HFFc6 (cell line): ENCODE measurements around the gene HES2. TPM values are rescaled to one million over a fixed set of nuclear protein-coding genes. Genes with fewer than 3 reads are reported as not detected.
A peak's percentile ranks its signal among the peaks of the same experiment; 100 is the strongest.

Source experiments
- DNase-seq: peaks from one replicate; pipeline ENCODE4 v3.0.0-alpha.2; 2018
- H3K27ac Mint-ChIP-seq: 2 replicates; pipeline ENCODE4 v1.8.0; 2020; ENCODE audit warnings: mild to moderate bottlenecking, mixed read lengths
- H3K27me3 Mint-ChIP-seq: 2 replicates; pipeline ENCODE4 v1.8.0; 2021; ENCODE audit warnings: mild to moderate bottlenecking, moderate library complexity, mixed read lengths; ENCODE audit not compliant: insufficient read depth
- H3K36me3 Mint-ChIP-seq: 2 replicates; pipeline ENCODE4 v1.8.0; 2021; ENCODE audit warnings: low read depth, mixed read lengths
- H3K4me1 Mint-ChIP-seq: 2 replicates; pipeline ENCODE4 v1.8.0; 2020; ENCODE audit warnings: low read depth, mixed read lengths
- H3K4me3 Mint-ChIP-seq: 2 replicates; pipeline ENCODE4 v1.8.0; 2020; ENCODE audit warnings: mild to moderate bottlenecking, moderate library complexity, mixed read lengths
- H3K9me3 Mint-ChIP-seq: 2 replicates; pipeline ENCODE4 v1.8.0; 2020; ENCODE audit warnings: mild to moderate bottlenecking, mixed read lengths
- total RNA-seq, 6 experiments: library from RNA; stranded (reverse); fragmentation: NEBNext Ultra II Directional; extraction: Animal tissue kit (Norgen Biotek cat#: 25700); gene quantifications; 2 replicates in 1 of 6; 3 replicates in 5 of 6; pipeline ENCODE4 v1.2.3, GENCODE V29; 2021
- TF ChIP-seq, protein P1 (sequence below): fragments of 200-600 bp; sonication (generic); IDR thresholded peaks from 2 replicates; pipeline ENCODE4 v1.5.0; 2021; ENCODE audit warnings: antibody characterized with exemption, mild to moderate bottlenecking

The HES2 gene
- total RNA-seq, 6 experiments from 2014 or later: 0.14 to 0.35 (median 0.30) TPM; not detected in 2

DNA sequence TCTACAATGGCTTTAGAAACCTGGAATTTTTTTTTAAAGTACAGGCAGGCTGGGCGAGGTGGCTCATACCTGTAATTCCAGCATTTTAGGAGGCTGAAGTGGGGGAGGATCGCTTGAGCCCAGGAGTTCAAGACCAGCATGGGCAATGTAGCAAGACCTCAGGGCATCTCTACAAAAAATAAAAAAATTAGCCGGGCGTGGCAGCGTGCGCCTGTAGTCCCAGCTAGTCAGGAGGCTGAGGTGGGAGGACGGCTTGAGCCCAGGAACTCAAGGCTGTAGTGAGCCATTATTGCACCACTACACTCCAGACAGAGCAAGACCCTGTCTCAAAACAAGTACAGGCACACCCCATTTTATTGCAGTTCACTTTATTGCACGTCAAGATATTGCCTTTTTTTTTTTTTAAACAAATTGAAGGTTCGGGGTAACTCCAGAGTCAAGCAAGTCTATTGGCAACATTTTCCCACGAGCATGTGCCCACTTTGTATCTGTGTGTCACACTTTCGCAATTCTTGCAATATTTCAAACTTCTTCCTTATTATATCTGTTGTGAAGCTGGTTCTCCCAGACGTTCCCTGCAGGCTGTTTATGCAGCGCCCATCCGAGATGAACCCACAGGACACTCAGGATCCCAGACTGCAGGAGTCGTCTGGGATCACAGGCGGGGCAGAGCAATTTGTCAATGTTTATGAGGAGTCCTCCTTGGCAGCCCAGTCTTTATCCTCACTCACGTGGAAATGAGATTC lies 4.7 kb downstream of the HES2 start:
- H3K4me3 Mint-ChIP-seq: peak overlapping the region; percentile 78; the same call in 1 of the 2 replicates

DNA sequence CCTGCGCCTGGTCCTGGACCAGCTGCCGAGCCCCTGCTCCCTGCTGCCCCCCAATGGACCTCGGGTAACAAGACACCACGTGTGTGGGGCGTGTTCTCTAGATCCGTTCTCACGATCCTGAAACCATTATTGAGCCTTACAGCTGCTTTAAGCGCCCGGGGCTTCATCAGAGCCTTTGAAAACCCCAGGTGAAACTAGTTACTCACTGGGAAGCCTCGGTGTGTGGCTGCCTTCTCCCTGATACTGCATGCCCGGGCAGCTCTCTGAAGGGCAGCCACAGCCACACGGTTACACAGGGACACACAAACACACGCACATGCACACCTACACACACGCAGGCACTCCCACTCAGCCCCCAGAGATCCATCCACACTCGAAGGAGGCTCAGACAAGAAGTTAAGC lies 5.3 kb downstream of the HES2 start:
- H3K36me3 Mint-ChIP-seq: no peaks in the 10 kb centered on the region
- peaks cover 35% of the 10 kb centered on the region for H3K4me1 Mint-ChIP-seq
- H3K27me3 Mint-ChIP-seq: peaks cover 32% of the 10 kb centered on the region
- H3K4me3 Mint-ChIP-seq: peak overlapping the region; percentile 78
- H3K9me3 Mint-ChIP-seq: no peaks in the 10 kb centered on the region
- DNase-seq: peak; percentile 46
- TF ChIP-seq, protein P1, sequence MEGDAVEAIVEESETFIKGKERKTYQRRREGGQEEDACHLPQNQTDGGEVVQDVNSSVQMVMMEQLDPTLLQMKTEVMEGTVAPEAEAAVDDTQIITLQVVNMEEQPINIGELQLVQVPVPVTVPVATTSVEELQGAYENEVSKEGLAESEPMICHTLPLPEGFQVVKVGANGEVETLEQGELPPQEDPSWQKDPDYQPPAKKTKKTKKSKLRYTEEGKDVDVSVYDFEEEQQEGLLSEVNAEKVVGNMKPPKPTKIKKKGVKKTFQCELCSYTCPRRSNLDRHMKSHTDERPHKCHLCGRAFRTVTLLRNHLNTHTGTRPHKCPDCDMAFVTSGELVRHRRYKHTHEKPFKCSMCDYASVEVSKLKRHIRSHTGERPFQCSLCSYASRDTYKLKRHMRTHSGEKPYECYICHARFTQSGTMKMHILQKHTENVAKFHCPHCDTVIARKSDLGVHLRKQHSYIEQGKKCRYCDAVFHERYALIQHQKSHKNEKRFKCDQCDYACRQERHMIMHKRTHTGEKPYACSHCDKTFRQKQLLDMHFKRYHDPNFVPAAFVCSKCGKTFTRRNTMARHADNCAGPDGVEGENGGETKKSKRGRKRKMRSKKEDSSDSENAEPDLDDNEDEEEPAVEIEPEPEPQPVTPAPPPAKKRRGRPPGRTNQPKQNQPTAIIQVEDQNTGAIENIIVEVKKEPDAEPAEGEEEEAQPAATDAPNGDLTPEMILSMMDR: peak; percentile 75
- H3K27ac Mint-ChIP-seq: 0 out of 2 replicates have a peak overlapping the region, but pooled peaks have one; percentile 45

More for the DNA sequence above, 4.7 kb downstream of the HES2 start:
- Mint-ChIP-seq H3K27ac (no peak overlapping the region), H3K9me3 (no peaks in the 10 kb centered on the region), H3K27me3 (peaks cover 34% of the 10 kb centered on the region), H3K36me3 (no peaks in the 10 kb centered on the region), H3K4me1 (peaks cover 35% of the 10 kb centered on the region)
- TF ChIP-seq, protein P1: no peak
- DNase-seq: no peak

DNA sequence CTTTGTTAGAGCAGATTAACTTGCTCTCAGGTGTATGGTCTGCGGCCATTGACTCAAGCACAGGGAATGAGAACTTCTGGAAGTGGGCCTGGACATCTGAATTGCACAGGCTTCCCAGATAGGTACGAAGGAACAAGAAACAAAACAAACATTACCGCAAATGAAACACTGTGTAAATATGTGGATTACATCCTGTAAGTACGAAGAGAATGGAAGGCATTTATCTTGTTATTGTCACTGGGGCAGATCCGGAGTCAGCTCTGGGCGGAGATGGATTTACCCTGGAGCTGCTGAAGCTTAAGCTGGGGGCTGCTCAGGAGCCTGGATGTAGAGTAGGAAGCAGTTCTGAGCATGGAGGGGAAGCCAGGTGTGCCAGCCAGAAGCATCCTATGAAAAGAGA lies 6.8 kb downstream of the HES2 start:
- H3K27me3 Mint-ChIP-seq: peaks cover 30% of the 10 kb centered on the region
- peak overlapping the region; percentile 1; the same call in 1 of the 2 replicates for H3K27ac Mint-ChIP-seq
- no peak for DNase-seq
- no peaks in the 10 kb centered on the region for H3K9me3 Mint-ChIP-seq
- H3K4me1 Mint-ChIP-seq: peaks cover 35% of the 10 kb centered on the region
- 0 out of 2 replicates have a peak overlapping the region, but pooled peaks have one; percentile 3 for H3K4me3 Mint-ChIP-seq
- TF ChIP-seq, protein P1: no peak
- H3K36me3 Mint-ChIP-seq: no peaks in the 10 kb centered on the region

GRCh38 chr1:6410248-6410893 lies 9.3 kb downstream of the HES2 start:
- H3K9me3 Mint-ChIP-seq: no peaks in the 10 kb centered on the region
- H3K4me3 Mint-ChIP-seq: no peak overlapping the region
- peaks cover 29% of the 10 kb centered on the region for H3K4me1 Mint-ChIP-seq
- TF ChIP-seq, protein P1: no peak
- no peak for DNase-seq
- H3K36me3 Mint-ChIP-seq: no peaks in the 10 kb centered on the region
- no peak overlapping the region for H3K27ac Mint-ChIP-seq
- H3K27me3 Mint-ChIP-seq: peaks cover 16% of the 10 kb centered on the region

DNA sequence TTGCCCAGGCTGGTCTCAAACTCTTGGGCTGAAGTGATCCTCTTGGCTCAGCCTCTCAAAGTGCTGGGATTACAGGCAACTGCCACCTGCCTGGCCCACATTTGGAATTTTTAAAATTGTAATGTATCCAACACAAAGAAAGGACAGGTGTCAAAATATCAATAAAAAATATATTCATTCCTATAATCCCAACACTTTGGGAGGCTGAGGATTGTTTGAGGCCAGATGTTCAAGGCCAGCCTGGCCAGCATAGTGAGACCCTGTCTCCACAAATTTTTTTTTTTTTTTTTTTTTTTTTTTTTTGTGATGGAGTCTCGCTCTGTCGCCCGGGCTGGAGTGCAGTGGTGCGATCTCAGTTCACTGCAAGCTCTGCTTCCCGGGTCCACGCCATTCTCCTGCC lies 10.0 kb downstream of the HES2 start:
- no peak for DNase-seq
- Mint-ChIP-seq H3K36me3 (no peaks in the 10 kb centered on the region), H3K4me1 (peaks cover 22% of the 10 kb centered on the region), H3K27ac (no peak overlapping the region), H3K27me3 (peaks cover 13% of the 10 kb centered on the region), H3K4me3 (no peak overlapping the region), H3K9me3 (no peaks in the 10 kb centered on the region)
- TF ChIP-seq, protein P1: no peak
